CD14-positive monocyte (primary cell): ENCODE measurements around the gene SLC28A3. TPM values are rescaled to one million over a fixed set of nuclear protein-coding genes. Genes with fewer than 3 reads are reported as not detected.

Experiments used
- DNase-seq, 3 donors: peaks; one replicate each; pipeline ENCODE4 v3.0.0-alpha.2; 2011 to 2022
- H2AFZ ChIP-seq: 2 replicates; pipeline ENCODE4 v1.6.0; 2012; ENCODE audit warnings: mild to moderate bottlenecking, low read depth, low read length, inconsistent platforms; ENCODE audit not compliant: insufficient read depth, poor library complexity, severe bottlenecking
- H3K27ac ChIP-seq, 2 donors: 1 replicate in 1 of 2; 2 replicates in 1 of 2; pipeline ENCODE4 v1.5.1; 2012 to 2013; ENCODE audit warnings: low read length in 2 of 2, control low read depth in 1 of 2, inconsistent platforms in 1 of 2, low read depth in 1 of 2, mild to moderate bottlenecking in 1 of 2
- H3K27me3 ChIP-seq, 2 donors: one replicate each; pipeline versions ENCODE4 v1.6.0 to v1.6.1; 2011 to 2013; ENCODE audit warnings: low read length in 2 of 2; ENCODE audit not compliant: control insufficient read depth in 2 of 2, insufficient read depth in 2 of 2
- H3K36me3 ChIP-seq, 2 donors: replicated peaks in 1 of 2; 1 replicate in 1 of 2; 2 replicates in 1 of 2; pipeline versions ENCODE4 v1.5.1 to v1.6.1; 2012 to 2013; ENCODE audit warnings: low read length in 2 of 2, control low read depth in 1 of 2, inconsistent platforms in 1 of 2, mild to moderate bottlenecking in 1 of 2; ENCODE audit not compliant: insufficient read depth in 2 of 2, control insufficient read depth in 1 of 2
- H3K4me1 ChIP-seq, 2 donors: 1 replicate in 1 of 2; 2 replicates in 1 of 2; pipeline versions ENCODE4 v1.5.1 to v1.6.1; 2012 to 2013; ENCODE audit warnings: low read length in 2 of 2, control low read depth in 1 of 2, inconsistent platforms in 1 of 2, mild to moderate bottlenecking in 1 of 2, moderate library complexity in 1 of 2; ENCODE audit not compliant: insufficient read depth in 2 of 2, control insufficient read depth in 1 of 2
- H3K4me2 ChIP-seq: replicated peaks from 2 replicates; pipeline ENCODE3; 2012; ENCODE audit warnings: low read length, moderate library complexity, mild to moderate bottlenecking; ENCODE audit not compliant: poor library complexity, severe bottlenecking; ENCODE audit errors: extremely low read depth
- H3K4me3 ChIP-seq, 3 experiments: fragments of 200-600 bp in 1 of 3; sonication (generic) in 1 of 3; replicated peaks in 1 of 3; 1 replicate in 2 of 3; 2 replicates in 1 of 3; pipeline ENCODE4 v1.5.1; 2011 to 2013; ENCODE audit warnings: low read length in 3 of 3, mild to moderate bottlenecking in 3 of 3, control low read depth in 2 of 3, low read depth in 2 of 3, inconsistent platforms in 1 of 3, moderate library complexity in 1 of 3
- H3K79me2 ChIP-seq: 2 replicates; pipeline ENCODE4 v1.6.0; 2012; ENCODE audit warnings: mild to moderate bottlenecking, control low read depth, inconsistent platforms, low read length, moderate library complexity; ENCODE audit not compliant: insufficient read depth
- H3K9ac ChIP-seq: 2 replicates; pipeline ENCODE4 v1.6.0; 2017; ENCODE audit warnings: low read length, mild to moderate bottlenecking; ENCODE audit not compliant: insufficient read depth, poor library complexity, severe bottlenecking
- H3K9me3 ChIP-seq, 2 donors: replicated peaks in 1 of 2; 1 replicate in 1 of 2; 2 replicates in 1 of 2; pipeline versions ENCODE4 v1.5.1 to v1.6.1; 2012 to 2013; ENCODE audit warnings: low read length in 2 of 2, control low read depth in 1 of 2; ENCODE audit not compliant: control insufficient read depth in 1 of 2, insufficient read depth in 1 of 2
- H4K20me1 ChIP-seq: 2 replicates; pipeline ENCODE4 v1.6.0; 2012; ENCODE audit warnings: mild to moderate bottlenecking, low read length, control low read depth, moderate library complexity; ENCODE audit not compliant: insufficient read depth
- H3K27ac Mint-ChIP-seq, 7 donors: one replicate each; pipeline ENCODE4 v1.8.0; 2020; ENCODE audit warnings: mild to moderate bottlenecking in 7 of 7, mixed read lengths in 7 of 7, moderate library complexity in 6 of 7, inconsistent platforms in 2 of 7
- H3K27me3 Mint-ChIP-seq, 3 donors: one replicate each; pipeline ENCODE4 v1.8.0; 2021 to 2022; ENCODE audit warnings: low read depth in 3 of 3, mild to moderate bottlenecking in 3 of 3, mixed read lengths in 3 of 3, moderate library complexity in 3 of 3, inconsistent platforms in 1 of 3
- H3K36me3 Mint-ChIP-seq, 2 donors: one replicate each; pipeline ENCODE4 v1.8.0; 2020; ENCODE audit warnings: mixed read lengths in 2 of 2, inconsistent platforms in 1 of 2, mild to moderate bottlenecking in 1 of 2
- H3K4me1 Mint-ChIP-seq: one replicate; pipeline ENCODE4 v1.8.0; 2020; ENCODE audit warnings: mild to moderate bottlenecking, mixed read lengths
- H3K4me3 Mint-ChIP-seq, 2 donors: one replicate each; pipeline ENCODE4 v1.8.0; 2020; ENCODE audit warnings: mild to moderate bottlenecking in 2 of 2, mixed read lengths in 2 of 2, moderate library complexity in 1 of 2
- H3K9me3 Mint-ChIP-seq, 7 donors: one replicate each; pipeline ENCODE4 v1.8.0; 2020 to 2022; ENCODE audit warnings: mixed read lengths in 7 of 7, mild to moderate bottlenecking in 6 of 7, moderate library complexity in 6 of 7, inconsistent platforms in 2 of 7
- CTCF ChIP-seq: fragments of 200-600 bp; IDR thresholded peaks from one replicate; pipeline ENCODE4 v1.8.0; 2022; ENCODE audit warnings: antibody characterized with exemption, mild to moderate bottlenecking
- WGBS: methylation state at CpG from one replicate; pipeline ENCODE4 v1.1.5; 2013; ENCODE audit warnings: missing lambda C conversion rate; ENCODE audit not compliant: insufficient coverage; 5-methylcytosine and 5-hydroxymethylcytosine counted together
- intact Hi-C, 2 donors: fragments of 100-400 bp; cut with micrococcal nuclease; formaldehyde crosslinking; loops; one replicate each; pipeline versions ENCODE4 v1.15.0 to v1.15.1; 2023
- polyA plus RNA-seq, 3 donors: library from polyadenylated mRNA; depleted of rRNA in 1 of 3; unstranded in 2 of 3; stranded (reverse) in 1 of 3; fragments of 300-500 nt in 2 of 3; fragments of >200 nt in 1 of 3; fragmentation: Illumina TruSeq in 2 of 3; gene quantifications; 1 replicate in 2 of 3; 2 replicates in 1 of 3; pipeline ENCODE4 v1.2.3, GENCODE V29; 2012 to 2021

The SLC28A3 gene
- polyA plus RNA-seq, 3 donors = 1.9 TPM; not detected in 2

- H3K27me3 Mint-ChIP-seq = peaks cover 0 to 3% (median 0%) of the 10 kb centered on the region in 3 donors
These were observed 13.5 kb upstream of the SLC28A3 start for GRCh38 chr9:84354035-84354434.

GRCh38 chr9:84349671-84350070 lies 9.1 kb upstream of the SLC28A3 start:
- Mint-ChIP-seq H3K4me1 (peaks cover 7% of the 10 kb centered on the region), H3K27ac (no peak overlapping the region), H3K27me3 (peaks cover 0 to 3% (median 3%) of the 10 kb centered on the region in 3 donors), H3K4me3 (no peak overlapping the region), H3K36me3 (no peaks in the 10 kb centered on the region), H3K9me3 (peaks cover 0 to 9% (median 3%) of the 10 kb centered on the region in 7 donors)
- no peak overlapping the region for H3K4me3 ChIP-seq
- peaks cover 0 to 3% of the 10 kb centered on the region in 2 donors for H3K9me3 ChIP-seq
- H3K4me2 ChIP-seq = no peak overlapping the region
- H3K9ac ChIP-seq = no peak overlapping the region
- no peaks in the 10 kb centered on the region for H3K36me3 ChIP-seq
- no peak overlapping the region for H2AFZ ChIP-seq
- H3K79me2 ChIP-seq = no peaks in the 10 kb centered on the region
- H4K20me1 ChIP-seq = no peaks in the 10 kb centered on the region
- WGBS = 100% methylated on average over 1 of the region's 1 CpG
- no peaks in the 10 kb centered on the region for H3K4me1 ChIP-seq
- intact Hi-C loops = no loop called here
- no peak for DNase-seq
- H3K27me3 ChIP-seq = no peaks in the 10 kb centered on the region
- no peak for TF ChIP-seq CTCF
- no peak overlapping the region for H3K27ac ChIP-seq

More at GRCh38 chr9:84354035-84354434, 13.5 kb upstream of the SLC28A3 start:
- no peak overlapping the region for H3K27ac ChIP-seq
- Mint-ChIP-seq H3K4me3 (no peak overlapping the region), H3K4me1 (peaks cover 7% of the 10 kb centered on the region), H3K36me3 (no peaks in the 10 kb centered on the region), H3K27ac (no peak overlapping the region), H3K9me3 (peaks cover 0 to 4% (median under 1%) of the 10 kb centered on the region in 7 donors)
- no peaks in the 10 kb centered on the region for H3K79me2 ChIP-seq
- H3K4me3 ChIP-seq = no peak overlapping the region
- H3K27me3 ChIP-seq = no peaks in the 10 kb centered on the region
- WGBS = no CpG with 5 or more reads among the region's 1 CpG
- H3K9ac ChIP-seq = no peak overlapping the region
- no peaks in the 10 kb centered on the region for H3K9me3 ChIP-seq
- H3K4me2 ChIP-seq = no peak overlapping the region
- no peaks in the 10 kb centered on the region for H3K36me3 ChIP-seq
- H4K20me1 ChIP-seq = no peaks in the 10 kb centered on the region
- intact Hi-C loops = no loop called here
- H3K4me1 ChIP-seq = no peaks in the 10 kb centered on the region
- DNase-seq = no peak
- no peak overlapping the region for H2AFZ ChIP-seq
- no peak for TF ChIP-seq CTCF
